HepG2 (cell line): ENCODE measurements around the gene KCTD14. TPM values are rescaled to one million over a fixed set of nuclear protein-coding genes. Genes with fewer than 3 reads are reported as not detected.

Source experiments
- FOXA3 ChIP-seq: IDR thresholded peaks from 2 replicates; pipeline ENCODE4 v1.6.1; 2016; ENCODE audit warnings: missing genetic modification reagents, missing compliant biosample characterization
- GTF3A ChIP-seq: sonication (generic); formaldehyde crosslinking; conservative IDR thresholded peaks from 2 replicates; pipeline ENCODE4 v1.4.0; 2020; ENCODE audit warnings: mild to moderate bottlenecking, missing genetic modification reagents
- HDAC6 ChIP-seq: fragments of 200-600 bp; sonication (generic); IDR thresholded peaks from 2 replicates; pipeline ENCODE4 v1.7.0; 2017; ENCODE audit warnings: mild to moderate bottlenecking, antibody characterized with exemption, low read length, low read depth
- KAT7 ChIP-seq: IDR thresholded peaks from 2 replicates; pipeline ENCODE4 v1.6.1; 2018; ENCODE audit warnings: borderline replicate concordance, missing compliant biosample characterization
- KAT8 ChIP-seq: IDR thresholded peaks from 2 replicates; pipeline ENCODE4 v1.6.1; 2016; ENCODE audit warnings: missing genetic modification reagents, missing compliant biosample characterization
- MEIS1 ChIP-seq: sonication (generic); formaldehyde crosslinking; IDR thresholded peaks from 2 replicates; pipeline ENCODE4 v1.9.0; 2021; ENCODE audit warnings: mild to moderate bottlenecking, missing genetic modification reagents, moderate library complexity, borderline replicate concordance
- MTF1 ChIP-seq: sonication (generic); formaldehyde crosslinking; IDR thresholded peaks from 2 replicates; pipeline ENCODE4 v1.5.0; 2020; ENCODE audit warnings: missing genetic modification reagents
- MYNN ChIP-seq: sonication (generic); formaldehyde crosslinking; IDR thresholded peaks from 2 replicates; pipeline ENCODE4 v1.4.0; 2020; ENCODE audit warnings: mild to moderate bottlenecking, low read depth, missing genetic modification reagents
- POLR2AphosphoS5 ChIP-seq: IDR thresholded peaks from 2 replicates; pipeline ENCODE4 v1.6.1; 2012; ENCODE audit warnings: low read depth, low read length
- PRDM15 ChIP-seq: sonication (generic); formaldehyde crosslinking; IDR thresholded peaks from 2 replicates; pipeline ENCODE4 v1.4.0; 2020; ENCODE audit warnings: missing genetic modification reagents
- SETDB1 ChIP-seq: sonication (generic); formaldehyde crosslinking; IDR thresholded peaks from 2 replicates; pipeline ENCODE4 v1.5.1; 2020; ENCODE audit warnings: missing genetic modification reagents, mild to moderate bottlenecking, borderline replicate concordance
- SP2 ChIP-seq: sonication (generic); formaldehyde crosslinking; IDR thresholded peaks from 2 replicates; pipeline ENCODE4 v1.5.1; 2020; ENCODE audit warnings: mild to moderate bottlenecking, missing genetic modification reagents
- TEAD3 ChIP-seq: optimal IDR thresholded peaks from 2 replicates; pipeline ENCODE3; 2016; ENCODE audit warnings: borderline replicate concordance
- ZNF317 ChIP-seq: sonication (generic); formaldehyde crosslinking; IDR thresholded peaks from 2 replicates; pipeline ENCODE4 v1.5.0; 2020; ENCODE audit warnings: mild to moderate bottlenecking, missing genetic modification reagents
- ZNF75D ChIP-seq: sonication (generic); formaldehyde crosslinking; IDR thresholded peaks from 2 replicates; pipeline ENCODE4 v1.8.1; 2023; ENCODE audit warnings: missing genetic modification reagents, mild to moderate bottlenecking, borderline replicate concordance
- polyA plus RNA-seq, 8 experiments: library from polyadenylated mRNA; depleted of rRNA in 3 of 8; stranded (reverse) in 7 of 8; unstranded in 1 of 8; fragments of >200 nt; fragmentation: Illumina TruSeq in 4 of 8; extraction: Trizol in 4 of 8; gene quantifications; 2 replicates each; pipeline versions ENCODE4 v1.2.1 to v1.2.3, GENCODE V29; 2011 to 2016; ENCODE audit warnings: low read depth in 4 of 8, missing spikeins in 1 of 8, mixed read lengths in 1 of 8; ENCODE audit not compliant: insufficient read depth in 1 of 8
- total RNA-seq, 5 experiments: library from RNA; depleted of rRNA; stranded (reverse); fragments of >200 nt; fragmentation: Illumina TruSeq; extraction: Trizol; gene quantifications; 2 replicates each; pipeline ENCODE4 v1.2.3, GENCODE V29; 2016; ENCODE audit warnings: low read depth in 1 of 5
- TF ChIP-seq, protein P1 (sequence below): sonication (generic); formaldehyde crosslinking; IDR thresholded peaks from 2 replicates; pipeline ENCODE4 v1.5.1; 2020; ENCODE audit warnings: missing genetic modification reagents, mild to moderate bottlenecking, borderline replicate concordance
- TF ChIP-seq, protein P2 (sequence below): sonication (generic); formaldehyde crosslinking; IDR thresholded peaks from 2 replicates; pipeline ENCODE4 v1.5.0; 2020; ENCODE audit warnings: mild to moderate bottlenecking, missing genetic modification reagents, moderate library complexity
- TF ChIP-seq, protein P3 (sequence below): sonication (generic); formaldehyde crosslinking; IDR thresholded peaks from 2 replicates; pipeline ENCODE4 v1.4.0; 2020; ENCODE audit warnings: mild to moderate bottlenecking, missing genetic modification reagents
- TF ChIP-seq, protein P4 (sequence below): sonication (generic); formaldehyde crosslinking; IDR thresholded peaks from 2 replicates; pipeline ENCODE4 v1.5.1; 2020; ENCODE audit warnings: mild to moderate bottlenecking, moderate library complexity, missing genetic modification reagents

Gene KCTD14
- total and polyA plus RNA-seq, 2 of the 13 experiments (the other 11 are each of a cell fraction or from before 2014, with no cell fraction given): 10.3 to 15.6 TPM

GRCh38 chr11:78039919-78040671, 17.0 kb upstream of the KCTD14 start (continued):
- TF ChIP-seq, protein P1, sequence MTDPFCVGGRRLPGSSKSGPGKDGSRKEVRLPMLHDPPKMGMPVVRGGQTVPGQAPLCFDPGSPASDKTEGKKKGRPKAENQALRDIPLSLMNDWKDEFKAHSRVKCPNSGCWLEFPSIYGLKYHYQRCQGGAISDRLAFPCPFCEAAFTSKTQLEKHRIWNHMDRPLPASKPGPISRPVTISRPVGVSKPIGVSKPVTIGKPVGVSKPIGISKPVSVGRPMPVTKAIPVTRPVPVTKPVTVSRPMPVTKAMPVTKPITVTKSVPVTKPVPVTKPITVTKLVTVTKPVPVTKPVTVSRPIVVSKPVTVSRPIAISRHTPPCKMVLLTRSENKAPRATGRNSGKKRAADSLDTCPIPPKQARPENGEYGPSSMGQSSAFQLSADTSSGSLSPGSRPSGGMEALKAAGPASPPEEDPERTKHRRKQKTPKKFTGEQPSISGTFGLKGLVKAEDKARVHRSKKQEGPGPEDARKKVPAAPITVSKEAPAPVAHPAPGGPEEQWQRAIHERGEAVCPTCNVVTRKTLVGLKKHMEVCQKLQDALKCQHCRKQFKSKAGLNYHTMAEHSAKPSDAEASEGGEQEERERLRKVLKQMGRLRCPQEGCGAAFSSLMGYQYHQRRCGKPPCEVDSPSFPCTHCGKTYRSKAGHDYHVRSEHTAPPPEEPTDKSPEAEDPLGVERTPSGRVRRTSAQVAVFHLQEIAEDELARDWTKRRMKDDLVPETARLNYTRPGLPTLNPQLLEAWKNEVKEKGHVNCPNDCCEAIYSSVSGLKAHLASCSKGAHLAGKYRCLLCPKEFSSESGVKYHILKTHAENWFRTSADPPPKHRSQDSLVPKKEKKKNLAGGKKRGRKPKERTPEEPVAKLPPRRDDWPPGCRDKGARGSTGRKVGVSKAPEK (CRISPR knock-in tag): no peak
- TF ChIP-seq KAT8 (CRISPR knock-in tag): peak; percentile 66; the same call in 1 of the 2 replicates
- TF ChIP-seq PRDM15 (CRISPR knock-in tag): 0 out of 2 replicates have a peak, but pooled peaks have one; percentile 43
- TF ChIP-seq, protein P2, sequence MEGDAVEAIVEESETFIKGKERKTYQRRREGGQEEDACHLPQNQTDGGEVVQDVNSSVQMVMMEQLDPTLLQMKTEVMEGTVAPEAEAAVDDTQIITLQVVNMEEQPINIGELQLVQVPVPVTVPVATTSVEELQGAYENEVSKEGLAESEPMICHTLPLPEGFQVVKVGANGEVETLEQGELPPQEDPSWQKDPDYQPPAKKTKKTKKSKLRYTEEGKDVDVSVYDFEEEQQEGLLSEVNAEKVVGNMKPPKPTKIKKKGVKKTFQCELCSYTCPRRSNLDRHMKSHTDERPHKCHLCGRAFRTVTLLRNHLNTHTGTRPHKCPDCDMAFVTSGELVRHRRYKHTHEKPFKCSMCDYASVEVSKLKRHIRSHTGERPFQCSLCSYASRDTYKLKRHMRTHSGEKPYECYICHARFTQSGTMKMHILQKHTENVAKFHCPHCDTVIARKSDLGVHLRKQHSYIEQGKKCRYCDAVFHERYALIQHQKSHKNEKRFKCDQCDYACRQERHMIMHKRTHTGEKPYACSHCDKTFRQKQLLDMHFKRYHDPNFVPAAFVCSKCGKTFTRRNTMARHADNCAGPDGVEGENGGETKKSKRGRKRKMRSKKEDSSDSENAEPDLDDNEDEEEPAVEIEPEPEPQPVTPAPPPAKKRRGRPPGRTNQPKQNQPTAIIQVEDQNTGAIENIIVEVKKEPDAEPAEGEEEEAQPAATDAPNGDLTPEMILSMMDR: peak; percentile 25
- TF ChIP-seq MYNN (CRISPR knock-in tag): no peak
- peak; percentile 39; the same call in 1 of the 2 replicates for TF ChIP-seq FOXA3 (CRISPR knock-in tag)
- TF ChIP-seq, protein P3, sequence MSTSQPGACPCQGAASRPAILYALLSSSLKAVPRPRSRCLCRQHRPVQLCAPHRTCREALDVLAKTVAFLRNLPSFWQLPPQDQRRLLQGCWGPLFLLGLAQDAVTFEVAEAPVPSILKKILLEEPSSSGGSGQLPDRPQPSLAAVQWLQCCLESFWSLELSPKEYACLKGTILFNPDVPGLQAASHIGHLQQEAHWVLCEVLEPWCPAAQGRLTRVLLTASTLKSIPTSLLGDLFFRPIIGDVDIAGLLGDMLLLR (CRISPR knock-in tag): no peak
- no peak for TF ChIP-seq SP2
- TF ChIP-seq HDAC6: no peak
- TF ChIP-seq TEAD3 (CRISPR knock-in tag): peak; percentile 76
- no peak for TF ChIP-seq SETDB1 (CRISPR knock-in tag)
- TF ChIP-seq, protein P4, sequence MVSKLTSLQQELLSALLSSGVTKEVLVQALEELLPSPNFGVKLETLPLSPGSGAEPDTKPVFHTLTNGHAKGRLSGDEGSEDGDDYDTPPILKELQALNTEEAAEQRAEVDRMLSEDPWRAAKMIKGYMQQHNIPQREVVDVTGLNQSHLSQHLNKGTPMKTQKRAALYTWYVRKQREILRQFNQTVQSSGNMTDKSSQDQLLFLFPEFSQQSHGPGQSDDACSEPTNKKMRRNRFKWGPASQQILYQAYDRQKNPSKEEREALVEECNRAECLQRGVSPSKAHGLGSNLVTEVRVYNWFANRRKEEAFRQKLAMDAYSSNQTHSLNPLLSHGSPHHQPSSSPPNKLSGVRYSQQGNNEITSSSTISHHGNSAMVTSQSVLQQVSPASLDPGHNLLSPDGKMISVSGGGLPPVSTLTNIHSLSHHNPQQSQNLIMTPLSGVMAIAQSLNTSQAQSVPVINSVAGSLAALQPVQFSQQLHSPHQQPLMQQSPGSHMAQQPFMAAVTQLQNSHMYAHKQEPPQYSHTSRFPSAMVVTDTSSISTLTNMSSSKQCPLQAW (CRISPR knock-in tag): no peak; the same call in 1 of the 2 replicates
- no peak for TF ChIP-seq GTF3A
- no peak for TF ChIP-seq ZNF75D (CRISPR knock-in tag)
- no peak for TF ChIP-seq MTF1 (CRISPR knock-in tag)
- TF ChIP-seq KAT7 (CRISPR knock-in tag): no peak
- no peak for TF ChIP-seq POLR2AphosphoS5
- TF ChIP-seq MEIS1 (CRISPR knock-in tag): no peak
- no peak for TF ChIP-seq ZNF317 (CRISPR knock-in tag)
